ENCODE results near the gene LMBR1L. TPM values are rescaled to one million over a fixed set of nuclear protein-coding genes. Genes with fewer than 3 reads are reported as not detected.

LMBR1L gene
- total and polyA plus RNA-seq, 2 of the 8 experiments (the other 6 are each of a cell fraction or from before 2014, with no cell fraction given) = 36.6 to 49.6 TPM

DNA sequence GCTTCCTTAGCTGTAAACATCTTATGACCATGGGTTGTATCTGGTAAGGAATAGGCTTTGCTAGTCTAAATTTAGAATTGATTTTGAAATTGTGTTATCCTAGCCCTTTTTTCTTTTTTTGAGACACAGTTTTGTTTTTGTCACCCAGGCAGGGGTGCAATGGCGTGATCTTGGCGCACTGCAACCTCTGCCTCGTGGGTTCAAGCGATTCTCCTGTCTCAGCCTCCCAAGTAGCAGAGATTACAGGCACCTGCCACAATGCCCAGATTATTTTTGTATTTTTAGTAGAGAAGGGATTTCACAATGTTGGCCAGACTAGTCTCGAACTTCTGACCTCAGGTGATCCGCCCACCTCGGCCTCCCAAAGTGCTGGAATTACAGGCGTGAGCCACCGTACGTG is 22.9 kb upstream of the LMBR1L start:
- no peak for FAIRE-seq
- POLR2A ChIA-PET (ENCODE audit: partially characterized antibody) = interaction anchor here (0.8 to 8.6 kb wide), 4 partner anchors 12 to 55 kb away, joined by 3 to 132 read pairs (median 5); partner anchors contain the start of gene TUBA1A
- 80% methylated on average over 10 of the region's 10 CpGs; no CpG with 5 or more reads in 1 of the 2 experiments for WGBS, 2 experiments (ENCODE audit: extremely low coverage in 1 of 2, insufficient coverage in 1 of 2, insufficient read length in 1 of 2, insufficient replicate concordance in 2 of 2, low coverage in 1 of 2, low lambda C conversion rate in 2 of 2, missing lambda C conversion rate in 1 of 2)
- H2AFZ ChIP-seq (ENCODE audit: low read length) = no peak overlapping the region
- peaks cover 8 to 18% (median 11%) of the 10 kb centered on the region in 4 experiments for H3K36me3 ChIP-seq (ENCODE audit: control insufficient read depth in 2 of 4, insufficient read depth in 4 of 4, low read length in 3 of 4)
- H2BK5ac ChIP-seq (ENCODE audit: low read depth, low read length) = no peak overlapping the region
- H3K23me2 ChIP-seq (ENCODE audit: low read depth, low read length) = peaks cover 8% of the 10 kb centered on the region
- H4K20me1 ChIP-seq (replicated peaks in 1 of 2; ENCODE audit: control insufficient read depth in 1 of 2, insufficient read depth in 2 of 2, low read length in 2 of 2) = peaks cover 5 to 10% of the 10 kb centered on the region in 2 experiments
- peaks cover 0 to 21% of the 10 kb centered on the region in 2 experiments; a peak in 2 of 4 replicates for H3K79me2 ChIP-seq (ENCODE audit: control insufficient read depth in 1 of 2, insufficient read depth in 2 of 2, low read length in 2 of 2)
- no peak overlapping the region for H3K14ac ChIP-seq (ENCODE audit: insufficient read length)
- no peak overlapping the region for H2AK5ac ChIP-seq (ENCODE audit: low read depth, low read length)
- peaks cover 0 to 4% (median 2%) of the 10 kb centered on the region in 4 experiments; a peak in 4 of 7 replicates for H3K4me1 ChIP-seq (replicated peaks in 1 of 4; ENCODE audit: control insufficient read depth in 3 of 4, insufficient read depth in 4 of 4, low read length in 3 of 4)
- no peak overlapping the region for H3K56ac ChIP-seq (replicated peaks; ENCODE audit: insufficient read length, low read depth, low read length)
- H3K4me2 ChIP-seq (ENCODE audit: insufficient read depth in 1 of 2, low read depth in 2 of 2, low read length in 2 of 2) = no peak overlapping the region
- H3K27ac ChIP-seq (ENCODE audit: low read depth, low read length) = no peak overlapping the region
- no peak overlapping the region for H2BK20ac ChIP-seq (ENCODE audit: low read length)
- H3K9ac ChIP-seq (replicated peaks in 1 of 4; ENCODE audit: extremely low read depth in 1 of 4, low read depth in 3 of 4, low read length in 3 of 4) = no peak overlapping the region
- no peak overlapping the region for H4K5ac ChIP-seq (ENCODE audit: insufficient read length, low read depth, low read length)
- H3K27me3 ChIP-seq (replicated peaks in 1 of 4; ENCODE audit: control insufficient read depth in 3 of 4, extremely low read depth in 1 of 4, insufficient read depth in 3 of 4, low read length in 3 of 4) = no peaks in the 10 kb centered on the region
- H4K8ac ChIP-seq (ENCODE audit: extremely low read depth, insufficient read depth, low read length) = no peak overlapping the region
- no peak overlapping the region for H3K23ac ChIP-seq (ENCODE audit: insufficient read length)
- no peak overlapping the region for H2BK15ac ChIP-seq (ENCODE audit: low read length)
- CTCF ChIA-PET (ENCODE audit: partially characterized antibody) = interaction anchor here (0.7 to 1.0 kb wide), 3 partner anchors 41 to 213 kb away, joined by 3 to 6 read pairs (median 3); no protein-coding TSS in a partner anchor
- H3K4me3 ChIP-seq (ENCODE audit: extremely low read depth in 1 of 4, insufficient read depth in 2 of 4, low read depth in 3 of 4, low read length in 4 of 4) = no peak overlapping the region
- no peaks in the 10 kb centered on the region for H3K79me1 ChIP-seq (ENCODE audit: low read depth, low read length)
- no peaks in the 10 kb centered on the region for H3K9me3 ChIP-seq (ENCODE audit: insufficient read depth in 2 of 2, low read depth in 1 of 2, low read length in 1 of 2)
- DNase-seq (ENCODE audit: low read depth in 1 of 2, low spot score in 2 of 2) = no peak
- no peak overlapping the region for H2BK120ac ChIP-seq (replicated peaks; ENCODE audit: low read depth, low read length)
- no peak overlapping the region for H3K4ac ChIP-seq (replicated peaks; ENCODE audit: insufficient read length, low read depth, low read length)
- H2BK12ac ChIP-seq (ENCODE audit: low read depth, low read length) = no peak overlapping the region
- H4K91ac ChIP-seq (replicated peaks; ENCODE audit: insufficient read length, low read length) = no peak overlapping the region
- no peak overlapping the region for H3K18ac ChIP-seq (ENCODE audit: extremely low read depth, low read length)
- no peak for TF ChIP-seq TCF12 (IDR thresholded peaks at IDR 0.05; ENCODE audit: low read depth, low read length)
- TF ChIP-seq, protein P1, sequence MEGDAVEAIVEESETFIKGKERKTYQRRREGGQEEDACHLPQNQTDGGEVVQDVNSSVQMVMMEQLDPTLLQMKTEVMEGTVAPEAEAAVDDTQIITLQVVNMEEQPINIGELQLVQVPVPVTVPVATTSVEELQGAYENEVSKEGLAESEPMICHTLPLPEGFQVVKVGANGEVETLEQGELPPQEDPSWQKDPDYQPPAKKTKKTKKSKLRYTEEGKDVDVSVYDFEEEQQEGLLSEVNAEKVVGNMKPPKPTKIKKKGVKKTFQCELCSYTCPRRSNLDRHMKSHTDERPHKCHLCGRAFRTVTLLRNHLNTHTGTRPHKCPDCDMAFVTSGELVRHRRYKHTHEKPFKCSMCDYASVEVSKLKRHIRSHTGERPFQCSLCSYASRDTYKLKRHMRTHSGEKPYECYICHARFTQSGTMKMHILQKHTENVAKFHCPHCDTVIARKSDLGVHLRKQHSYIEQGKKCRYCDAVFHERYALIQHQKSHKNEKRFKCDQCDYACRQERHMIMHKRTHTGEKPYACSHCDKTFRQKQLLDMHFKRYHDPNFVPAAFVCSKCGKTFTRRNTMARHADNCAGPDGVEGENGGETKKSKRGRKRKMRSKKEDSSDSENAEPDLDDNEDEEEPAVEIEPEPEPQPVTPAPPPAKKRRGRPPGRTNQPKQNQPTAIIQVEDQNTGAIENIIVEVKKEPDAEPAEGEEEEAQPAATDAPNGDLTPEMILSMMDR (IDR thresholded peaks at IDR 0.05; ENCODE audit: control extremely low read depth in 1 of 3, insufficient read depth in 1 of 3, low read depth in 1 of 3, low read length in 3 of 3) = no peak
- no peak for TF ChIP-seq GABPA (IDR thresholded peaks at IDR 0.05; ENCODE audit: borderline replicate concordance, insufficient read depth, low read length)
- no peak for TF ChIP-seq SP2 (IDR thresholded peaks at IDR 0.05; ENCODE audit: low read length)
- TF ChIP-seq SRF (IDR thresholded peaks at IDR 0.05; ENCODE audit: low read depth, low read length) = no peak
- no peak for TF ChIP-seq JUN (IDR thresholded peaks at IDR 0.05; ENCODE audit: low read depth, low read length)
- no peak for TF ChIP-seq CTBP2 (IDR thresholded peaks at IDR 0.05; ENCODE audit: borderline replicate concordance, insufficient read depth, insufficient read length, low read length)
- no peak for TF ChIP-seq SIN3A (conservative IDR thresholded peaks at IDR 0.05 in 1 of 2, IDR thresholded peaks at IDR 0.05 in 1 of 2; ENCODE audit: low read depth in 1 of 2, low read length in 2 of 2)
- no peak for TF ChIP-seq RAD21 (IDR thresholded peaks at IDR 0.05 in 1 of 2, conservative IDR thresholded peaks at IDR 0.05 in 1 of 2; ENCODE audit: low read depth in 2 of 2, low read length in 2 of 2)
- TF ChIP-seq SUZ12 (IDR thresholded peaks at IDR 0.05; ENCODE audit: low read length) = no peak

Measured in H1 (cell line).